ENCODE measurements around the gene THOC5.
"Not testable (repeated sequence)": the region's sequence is repeated elsewhere in the genome, so short reads cannot be mapped to it uniquely, and the experiment has no call there.

Gene THOC5

DNA sequence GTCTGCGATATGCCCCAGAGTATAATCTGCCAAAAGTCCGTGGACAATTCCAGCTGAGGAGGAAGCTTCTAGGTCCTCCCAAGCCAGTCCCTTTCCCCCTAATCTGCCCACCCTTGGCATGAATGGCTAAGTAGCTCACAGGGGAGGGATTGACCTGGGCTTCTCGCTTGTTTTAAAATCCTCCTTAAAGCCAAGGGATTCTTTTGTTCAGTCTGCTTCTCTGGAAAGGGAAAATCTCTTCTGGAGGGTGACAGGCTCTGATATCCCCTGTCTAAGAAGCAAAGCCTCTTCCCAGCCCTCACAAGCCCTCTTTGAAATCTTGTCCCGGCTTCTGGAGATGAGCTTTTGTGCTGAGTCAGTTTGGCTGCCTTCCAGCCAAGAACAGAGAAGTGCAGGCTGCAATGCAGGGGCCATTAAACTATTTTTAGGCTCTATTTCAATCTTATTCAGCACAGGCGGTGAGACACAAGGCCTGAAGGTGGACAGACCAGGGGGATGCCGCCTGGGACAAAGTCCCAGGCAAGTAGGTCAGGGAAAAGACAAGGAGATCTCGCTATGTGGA, 49.7 kb downstream of the THOC5 start:
- peak; percentile 63 for DNase-seq

GRCh38 chr22:29499852-29500251, 53.7 kb downstream of the THOC5 start:
- no peak for DNase-seq

DNA sequence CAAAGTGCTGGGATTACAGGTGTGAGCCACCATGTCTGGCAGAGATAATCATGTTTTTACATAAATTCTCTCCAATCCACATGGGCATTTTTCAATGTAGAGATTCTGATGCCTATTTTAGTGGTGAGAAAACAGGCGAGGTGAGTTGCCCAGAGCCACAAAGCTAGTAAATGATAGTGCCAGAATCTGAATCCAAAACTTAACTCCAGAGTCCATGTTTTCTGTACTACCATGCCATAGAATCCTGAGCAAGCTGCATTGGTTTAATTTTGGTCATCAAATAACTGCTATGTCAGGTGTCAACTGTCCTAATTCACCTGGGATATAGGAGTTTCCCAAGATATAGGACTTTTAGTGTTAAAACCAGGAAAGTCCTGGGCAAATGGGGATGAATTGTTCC, 59.9 kb downstream of the THOC5 start:
- no peak for DNase-seq

DNA sequence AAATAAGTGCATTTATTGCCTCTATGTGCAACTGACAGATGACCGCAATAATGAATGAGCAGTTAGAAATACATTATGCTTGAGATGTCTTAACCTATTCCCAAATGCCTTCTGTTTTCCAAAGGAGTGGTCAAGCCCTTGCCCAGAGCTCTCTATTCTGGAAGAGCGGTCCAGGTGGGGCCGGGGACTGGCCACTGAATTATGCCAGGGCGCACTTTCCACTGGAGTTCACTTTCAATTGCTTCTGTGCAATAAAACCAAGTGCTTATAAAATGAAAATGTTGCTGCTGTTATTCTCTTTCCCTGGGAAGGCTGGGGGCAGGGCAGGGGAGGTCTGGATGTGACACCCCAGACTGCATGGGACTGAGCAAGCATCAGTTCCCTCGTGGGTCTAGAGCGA, 62.5 kb downstream of the THOC5 start:
- DNase-seq: no peak

DNA sequence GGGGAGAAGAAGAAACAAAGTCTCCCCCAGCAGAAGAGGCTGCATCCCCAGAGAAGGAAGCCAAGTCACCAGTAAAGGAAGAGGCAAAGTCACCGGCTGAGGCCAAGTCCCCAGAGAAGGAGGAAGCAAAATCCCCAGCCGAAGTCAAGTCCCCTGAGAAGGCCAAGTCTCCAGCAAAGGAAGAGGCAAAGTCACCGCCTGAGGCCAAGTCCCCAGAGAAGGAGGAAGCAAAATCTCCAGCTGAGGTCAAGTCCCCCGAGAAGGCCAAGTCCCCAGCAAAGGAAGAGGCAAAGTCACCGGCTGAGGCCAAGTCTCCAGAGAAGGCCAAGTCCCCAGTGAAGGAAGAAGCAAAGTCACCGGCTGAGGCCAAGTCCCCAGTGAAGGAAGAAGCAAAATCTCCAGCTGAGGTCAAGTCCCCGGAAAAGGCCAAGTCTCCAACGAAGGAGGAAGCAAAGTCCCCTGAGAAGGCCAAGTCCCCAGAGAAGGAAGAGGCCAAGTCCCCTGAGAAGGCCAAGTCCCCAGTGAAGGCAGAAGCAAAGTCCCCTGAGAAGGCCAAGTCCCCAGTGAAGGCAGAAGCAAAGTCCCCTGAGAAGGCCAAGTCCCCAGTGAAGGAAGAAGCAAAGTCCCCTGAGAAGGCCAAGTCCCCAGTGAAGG, 64.3 kb downstream of the THOC5 start:
- not testable (repeated sequence) for DNase-seq

GRCh38 chr22:29487426-29487986, 66.1 kb downstream of the THOC5 start:
- DNase-seq: no peak

GRCh38 chr22:29485448-29485847, 68.1 kb downstream of the THOC5 start:
- no peak for DNase-seq

DNA sequence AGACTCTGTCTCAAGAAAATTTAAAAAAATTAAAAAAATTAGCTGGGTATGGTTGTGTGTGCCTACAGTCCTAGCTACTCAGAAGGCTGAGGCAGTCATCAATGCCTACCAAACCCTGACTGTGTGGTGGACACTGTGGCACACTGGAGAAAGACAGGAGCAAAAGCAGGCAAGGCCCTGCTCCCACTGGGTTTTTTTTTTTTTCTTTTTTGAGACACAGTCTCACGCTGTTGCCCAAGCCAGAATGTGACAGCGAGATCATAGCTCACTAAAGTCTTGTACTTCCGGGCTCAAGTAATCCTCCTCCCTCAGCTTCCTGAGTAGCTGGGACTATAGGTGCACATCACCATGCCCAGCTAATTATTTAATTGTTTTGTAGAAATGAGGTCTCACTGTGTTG, 68.9 kb downstream of the THOC5 start:
- DNase-seq: no peak

GRCh38 chr22:29483254-29483653, 70.3 kb downstream of the THOC5 start:
- DNase-seq: no peak

- DNase-seq: no peak
Observed at GRCh38 chr22:29482726-29483125, 70.8 kb downstream of the THOC5 start.

- no peak for DNase-seq
Observed at GRCh38 chr22:29482253-29482652, 71.3 kb downstream of the THOC5 start.

DNA sequence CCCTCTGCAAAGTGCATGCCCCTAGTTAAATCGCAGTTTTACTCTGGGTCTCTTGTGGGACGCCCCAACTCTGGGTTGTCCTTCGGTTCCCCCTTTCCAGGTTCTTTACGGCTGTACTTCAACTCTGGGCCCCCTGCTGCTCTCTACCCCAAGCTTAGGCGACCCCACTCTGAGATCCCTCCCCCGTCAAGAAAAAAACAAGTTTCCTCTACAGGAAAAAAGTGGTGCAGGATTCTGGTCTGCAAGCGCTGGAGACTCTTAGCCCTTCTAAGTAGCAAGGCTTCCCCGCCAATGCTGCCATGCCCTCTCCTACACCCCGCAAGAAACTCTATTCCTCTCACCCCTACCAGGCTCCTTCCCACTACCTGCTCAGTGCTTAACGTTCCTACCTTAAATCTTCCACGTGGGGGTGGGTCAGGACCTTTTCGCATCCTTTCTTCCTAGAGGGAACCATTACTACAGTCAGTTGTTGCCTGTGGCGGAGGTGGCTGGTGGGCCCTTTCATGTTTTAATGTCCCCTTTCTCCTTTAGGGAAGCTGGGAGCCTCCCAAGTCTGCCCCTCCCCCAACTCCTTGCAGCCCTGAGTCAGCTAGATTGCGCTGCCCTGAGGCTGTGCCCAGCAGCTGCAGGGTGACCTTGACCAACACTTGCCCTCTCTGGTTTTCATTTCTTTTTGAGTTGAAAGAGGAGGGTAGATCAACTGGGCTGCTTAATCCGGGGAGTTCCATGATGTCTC, 72.1 kb downstream of the THOC5 start:
- no peak for DNase-seq

GRCh38 chr22:29480512-29481264, 72.9 kb downstream of the THOC5 start:
- DNase-seq: peak; percentile 80

- no peak for DNase-seq
Observed at GRCh38 chr22:29480262-29480511, 73.4 kb downstream of the THOC5 start.

GRCh38 chr22:29479417-29480261, 73.9 kb downstream of the THOC5 start, which contains the start of gene NEFH:
TSS of gene NEFH (plus strand) at chr22:29480218. CDS start at chr22:29480263, 45 bp downstream.
- DNase-seq: no peak

DNA sequence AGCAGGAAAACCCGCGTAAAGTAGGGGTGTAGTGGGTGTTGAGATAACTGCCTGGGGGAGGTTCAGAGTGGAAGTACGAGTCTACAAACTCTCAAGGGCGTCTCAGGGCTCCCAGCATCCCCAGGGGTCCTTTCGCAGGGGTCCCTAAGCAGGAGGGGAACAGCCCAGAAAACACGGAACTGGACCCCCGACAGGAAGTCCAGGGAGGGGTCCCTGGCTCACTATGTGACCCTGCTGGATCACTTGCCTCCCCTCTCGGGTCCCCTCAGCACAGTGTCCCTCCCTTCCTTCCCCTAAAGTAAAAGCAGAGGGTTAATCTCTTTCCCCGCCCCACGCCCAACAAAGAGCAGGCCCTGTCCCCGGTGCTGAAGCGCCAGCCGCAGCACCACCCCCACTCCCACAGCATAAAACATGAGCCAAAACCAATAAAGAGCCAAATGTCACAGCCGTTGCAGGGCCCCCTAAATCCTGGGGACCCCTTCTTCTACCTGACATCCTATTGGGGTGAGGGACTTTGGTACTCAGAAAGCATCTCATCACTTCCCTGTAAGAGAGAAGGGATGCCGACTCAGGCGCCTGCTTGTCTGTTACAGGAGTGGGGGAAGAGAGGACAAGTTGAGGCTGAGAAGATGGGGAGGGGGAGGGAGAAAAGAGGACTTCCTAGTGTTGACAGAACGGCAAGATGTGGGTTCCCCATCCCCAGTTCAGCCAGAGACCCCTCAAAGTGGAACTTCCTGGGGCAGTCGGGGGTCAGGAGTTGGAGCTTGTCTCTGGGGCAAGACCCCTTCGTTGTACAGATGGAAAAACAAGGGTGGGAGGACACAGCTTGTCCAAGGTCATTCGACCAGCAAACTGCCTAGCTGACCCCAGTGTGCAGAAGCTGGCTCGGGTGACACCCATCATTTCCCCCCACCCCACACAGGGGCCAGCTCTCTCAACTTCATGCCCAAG, 75.0 kb downstream of the THOC5 start:
- DNase-seq: peak; percentile 57

- no peak for DNase-seq
Observed at GRCh38 chr22:29477723-29478318, 75.7 kb downstream of the THOC5 start.

GRCh38 chr22:29476116-29476515, 77.4 kb downstream of the THOC5 start:
- DNase-seq: no peak

DNA sequence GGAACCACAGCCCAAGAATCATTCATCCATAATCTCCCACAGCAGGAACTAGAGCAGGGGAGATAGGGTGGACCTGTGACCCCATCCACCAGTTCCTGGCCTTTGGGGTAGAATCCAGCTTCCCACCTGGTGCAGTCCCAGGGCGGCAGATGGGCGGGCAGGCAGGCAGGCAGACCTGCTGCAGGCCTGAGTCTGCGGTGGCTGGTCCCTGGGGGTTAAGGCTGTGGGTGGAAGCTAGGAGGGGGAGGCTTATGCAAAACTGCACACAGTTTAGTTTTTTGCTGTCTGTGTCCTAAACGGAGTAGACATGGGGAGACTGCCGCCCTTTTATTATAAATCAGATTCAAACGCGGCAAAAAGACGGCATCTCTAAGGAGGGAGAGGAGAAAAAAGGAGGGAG, 78.0 kb downstream of the THOC5 start:
- DNase-seq: no peak

GRCh38 chr22:29473001-29473400, 80.6 kb downstream of the THOC5 start:
- DNase-seq: no peak

All from right hindlimb (tissue), 1 donor.